Brain microvascular endothelial cell (primary cell): ENCODE data around the gene KHNYN.

Source experiments
- DNase-seq: peaks from one replicate; pipeline ENCODE4 v3.0.0-alpha.2; 2020
- H3K27ac ChIP-seq: fragments of 250-450 bp; sonication (Bioruptor Pico); 2 replicates; pipeline ENCODE4 v1.5.1; 2020; ENCODE audit warnings: mild to moderate bottlenecking, moderate library complexity
- H3K27me3 ChIP-seq: fragments of 250-450 bp; sonication (Bioruptor Pico); replicated peaks from 2 replicates; pipeline ENCODE4 v1.5.1; 2020; ENCODE audit warnings: mild to moderate bottlenecking
- H3K36me3 ChIP-seq: fragments of 250-450 bp; sonication (Bioruptor Pico); replicated peaks from 2 replicates; pipeline ENCODE4 v1.5.1; 2020; ENCODE audit warnings: mild to moderate bottlenecking
- H3K4me3 ChIP-seq: 2 replicates; pipeline ENCODE4 v1.5.1; 2011; ENCODE audit warnings: low read depth, mild to moderate bottlenecking, control low read depth, low read length, moderate library complexity
- CTCF ChIP-seq: IDR thresholded peaks from 2 replicates; pipeline ENCODE4 v1.5.1; 2011; ENCODE audit warnings: low read depth, mild to moderate bottlenecking, moderate library complexity, low read length, control low read depth, inconsistent platforms; ENCODE audit errors: missing control alignments
- in situ Hi-C: cut with HindIII; loops from 2 replicates; pipeline ENCODE4 v1.10.0; 2017; ENCODE audit warnings: low sequenced_read_pairs, low pct_ligation_motif_present

Gene KHNYN

GRCh38 chr14:24416932-24417619 lies 12.7 kb upstream of the KHNYN start:
- Histone ChIP-seq H3K36me3 (peaks cover 4% of the 10 kb centered on the region), H3K27me3 (no peaks in the 10 kb centered on the region), H3K27ac (no peak overlapping the region), H3K4me3 (no peak overlapping the region)
- no peak for TF ChIP-seq CTCF
- DNase-seq = no peak
- in situ Hi-C loops = no loop called here

- Histone ChIP-seq H3K4me3 (no peak overlapping the region), H3K27ac (no peak overlapping the region), H3K27me3 (no peaks in the 10 kb centered on the region), H3K36me3 (peaks cover 2% of the 10 kb centered on the region)
- DNase-seq = no peak
- TF ChIP-seq CTCF = no peak
- in situ Hi-C loops = no loop called here
Observed at GRCh38 chr14:24417832-24418491, 11.8 kb upstream of the KHNYN start.

DNA sequence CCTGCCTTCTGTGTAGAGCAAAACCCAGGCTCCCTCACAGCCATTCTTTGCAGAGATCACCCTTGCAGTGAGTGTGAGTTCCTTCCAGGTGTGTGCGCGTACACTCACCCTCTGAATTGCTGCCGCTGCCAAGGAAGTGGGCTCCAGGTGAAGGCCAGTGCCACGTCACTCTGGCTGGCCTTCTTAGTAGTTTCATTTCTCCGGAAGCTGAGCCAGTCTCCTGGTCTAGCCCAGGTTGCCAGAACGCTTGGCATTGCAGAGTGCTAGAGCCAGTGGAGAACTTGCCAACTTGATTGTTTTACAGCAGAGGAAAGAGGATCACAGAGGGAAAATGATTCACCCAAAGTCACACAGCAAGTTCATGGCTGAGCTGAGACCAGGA lies 11.3 kb upstream of the KHNYN start:
- in situ Hi-C loops = no loop called here
- DNase-seq = no peak
- no peak for TF ChIP-seq CTCF
- H3K36me3 ChIP-seq = no peaks in the 10 kb centered on the region
- H3K27me3 ChIP-seq = no peaks in the 10 kb centered on the region
- no peak overlapping the region for H3K4me3 ChIP-seq
- H3K27ac ChIP-seq = no peak overlapping the region

DNA sequence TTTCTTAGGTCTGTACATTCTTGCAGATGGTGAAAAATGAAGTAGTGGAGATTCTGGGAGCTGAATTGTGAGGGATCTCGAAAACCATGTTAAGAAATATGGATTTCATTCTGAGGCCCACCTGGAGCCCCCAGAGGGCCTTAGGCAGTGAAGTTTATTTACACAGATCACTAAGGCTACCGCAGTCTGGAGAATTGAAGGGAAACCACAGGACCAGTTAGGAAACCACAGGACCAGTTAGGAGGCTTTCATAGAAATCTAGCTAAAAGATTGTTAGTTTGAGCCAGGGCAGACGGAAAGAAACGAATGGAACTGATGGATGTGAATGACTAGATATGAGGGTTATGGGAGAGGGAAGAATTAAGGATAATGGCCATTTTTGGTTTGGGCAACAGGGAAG lies 7.5 kb upstream of the KHNYN start:
- Histone ChIP-seq H3K4me3 (no peak overlapping the region), H3K27me3 (no peaks in the 10 kb centered on the region), H3K27ac (no peak overlapping the region), H3K36me3 (no peaks in the 10 kb centered on the region)
- DNase-seq = no peak
- in situ Hi-C loops = no loop called here
- TF ChIP-seq CTCF = no peak

DNA sequence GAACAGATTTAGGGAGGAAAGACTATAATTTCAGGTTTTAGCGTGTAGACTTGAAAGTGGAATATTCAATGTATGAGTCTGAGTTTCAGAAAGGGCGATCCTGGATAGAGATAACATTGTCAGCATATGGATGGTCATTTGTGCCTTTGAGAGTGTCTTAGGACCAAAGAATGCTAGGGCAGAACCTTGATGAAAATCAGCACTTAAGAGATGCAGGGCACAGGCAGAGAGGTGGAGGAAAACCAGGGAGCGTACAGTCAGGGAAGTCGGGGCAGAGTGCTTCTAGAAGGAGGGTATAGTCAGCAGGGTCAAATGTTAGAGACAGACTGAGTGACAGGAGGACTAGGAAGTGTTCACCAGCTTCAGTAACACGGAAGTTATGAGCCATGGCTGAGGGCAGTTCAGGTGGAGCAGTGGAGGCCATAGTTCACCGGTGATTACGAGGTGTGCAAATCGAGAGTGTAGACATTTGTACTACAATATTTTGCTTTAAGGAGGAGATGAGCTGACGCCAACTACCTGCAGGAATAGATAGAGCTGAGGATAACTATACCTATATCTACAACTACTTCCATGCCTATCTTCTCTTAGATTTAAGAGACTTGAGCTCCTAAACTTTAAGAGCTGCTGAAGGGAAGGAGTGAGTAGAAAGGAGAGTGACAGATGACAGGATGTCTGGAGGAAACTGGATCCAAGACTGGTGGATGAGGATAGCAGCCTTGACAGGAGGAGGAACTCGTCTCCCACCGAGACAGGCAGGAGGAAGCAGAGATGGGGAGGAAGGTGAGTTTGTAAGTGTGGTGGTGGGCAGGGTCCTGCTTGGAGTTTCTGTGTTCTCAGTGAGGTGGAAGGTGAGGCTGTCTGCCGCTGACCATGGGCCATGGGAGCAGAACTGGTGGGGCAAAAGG lies 6.8 kb upstream of the KHNYN start:
- H3K4me3 ChIP-seq = no peak overlapping the region
- TF ChIP-seq CTCF = no peak
- no peak overlapping the region for H3K27ac ChIP-seq
- H3K36me3 ChIP-seq = no peaks in the 10 kb centered on the region
- in situ Hi-C loops = no loop called here
- DNase-seq = no peak
- no peaks in the 10 kb centered on the region for H3K27me3 ChIP-seq
